PC-9 (cell line): ENCODE results near the gene ZSWIM1. TPM values are rescaled to one million over a fixed set of nuclear protein-coding genes. Genes with fewer than 3 reads are reported as not detected.

Experiments
- BruUV-seq: library from RNA; stranded (reverse); fragments of 400-500 nt; replicated peaks from 2 replicates; lab custom pipeline; 2021; lab: Mats Ljungman, UMichigan
- CTCF ChIA-PET: fragments of 300-600 bp; sonication (Branson Sonifier 250); formaldehyde crosslinking; loops from one replicate; lab custom pipeline; 2022; ENCODE audit warnings: antibody characterized with exemption; lab: Charles Lee
- POLR2A ChIA-PET: fragments of 300-600 bp; sonication (Branson Sonifier 250); formaldehyde crosslinking; loops from one replicate; lab custom pipeline; 2022; ENCODE audit warnings: antibody characterized with exemption; ENCODE audit not compliant: unreplicated experiment; lab: Charles Lee
- DNase-seq, 2 experiments: peaks; one replicate each; pipeline versions ENCODE4 v3.0.0 to v3.0.0-alpha.2; 2015 to 2022; ENCODE audit warnings: mixed read lengths in 1 of 2
- H2AFZ ChIP-seq: fragments of 200-600 bp; sonication (generic); 2 replicates; pipeline ENCODE4 v1.8.1; 2017; ENCODE audit warnings: antibody characterized with exemption
- H3F3A ChIP-seq: fragments of 200-600 bp; sonication (generic); 2 replicates; pipeline ENCODE4 v1.8.1; 2017; ENCODE audit warnings: antibody characterized with exemption, mild to moderate bottlenecking, low read depth; ENCODE audit not compliant: insufficient read depth
- H3K27ac ChIP-seq: fragments of 200-600 bp; sonication (generic); 2 replicates; pipeline ENCODE4 v1.6.1; 2016; ENCODE audit warnings: mixed run types
- H3K27me3 ChIP-seq: fragments of 200-600 bp; sonication (generic); 2 replicates; pipeline ENCODE4 v1.6.1; 2016; ENCODE audit warnings: low read depth, mixed run types; ENCODE audit not compliant: insufficient read depth
- H3K36me3 ChIP-seq: fragments of 200-600 bp; sonication (generic); 2 replicates; pipeline ENCODE4 v1.6.1; 2016; ENCODE audit warnings: low read depth, mixed run types
- H3K4me1 ChIP-seq: fragments of 200-600 bp; sonication (generic); replicated peaks from 2 replicates; pipeline ENCODE4 v1.6.1; 2016; ENCODE audit warnings: mixed run types; ENCODE audit not compliant: insufficient read depth
- H3K4me2 ChIP-seq: fragments of 200-600 bp; sonication (generic); 2 replicates; pipeline ENCODE4 v1.6.1; 2017; ENCODE audit warnings: mixed run types
- H3K4me3 ChIP-seq: fragments of 200-600 bp; sonication (generic); 2 replicates; pipeline ENCODE4 v1.6.1; 2016; ENCODE audit warnings: mixed run types
- H3K79me2 ChIP-seq: fragments of 200-600 bp; sonication (generic); 2 replicates; pipeline ENCODE4 v1.6.1; 2017; ENCODE audit warnings: low read depth, mixed run types
- H3K9me2 ChIP-seq: fragments of 200-600 bp; sonication (generic); 2 replicates; pipeline ENCODE4 v1.8.1; 2017; ENCODE audit warnings: mild to moderate bottlenecking; ENCODE audit not compliant: insufficient read depth
- H3K9me3 ChIP-seq: fragments of 200-600 bp; sonication (generic); 2 replicates; pipeline ENCODE4 v1.8.1; 2016; ENCODE audit warnings: low read depth; ENCODE audit not compliant: insufficient read depth
- H4K20me1 ChIP-seq: fragments of 200-600 bp; sonication (generic); 2 replicates; pipeline ENCODE4 v1.8.1; 2017; ENCODE audit not compliant: insufficient read depth
- EZH2 ChIP-seq: fragments of 200-600 bp; sonication (generic); IDR thresholded peaks from 2 replicates; pipeline ENCODE4 v1.8.0; 2017; ENCODE audit warnings: antibody characterized with exemption, low read depth
- intact Hi-C: fragments of 100-400 bp; cut with micrococcal nuclease; formaldehyde crosslinking; loops from one replicate; pipeline ENCODE4 v1.10.0; 2022; ENCODE audit not compliant: unreplicated experiment
- total RNA-seq: library from RNA; stranded (reverse); gene quantifications from 2 replicates; pipeline ENCODE4 v1.2.3, GENCODE V29; 2021
- TF ChIP-seq, protein P1 (sequence below): fragments of 200-600 bp; sonication (generic); conservative IDR thresholded peaks from 2 replicates; pipeline ENCODE4 v1.6.1; 2017; ENCODE audit warnings: mixed run types, antibody characterized with exemption, mild to moderate bottlenecking, moderate library complexity

Gene ZSWIM1
- total RNA-seq, 1 experiment from 2014 or later: 13.2 TPM

DNA sequence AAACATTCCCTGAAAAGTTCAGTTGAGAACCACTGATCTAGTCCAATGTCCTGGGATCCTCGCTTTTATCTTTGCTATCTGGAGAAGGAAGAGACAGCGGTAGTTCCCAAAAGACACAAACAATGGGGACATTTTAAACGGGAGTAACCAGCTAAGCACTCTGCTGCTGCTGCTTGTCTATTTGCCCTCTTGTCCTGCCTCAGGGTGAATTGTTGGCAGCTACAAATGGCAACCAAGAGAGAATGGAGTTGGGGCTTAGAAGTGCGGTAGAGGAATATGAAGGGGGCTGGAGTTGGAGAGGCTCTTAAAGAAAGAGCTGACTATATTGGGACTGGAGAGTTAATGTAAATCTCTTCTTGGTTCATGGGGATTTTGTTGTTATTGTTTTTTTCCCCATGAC, 6.5 kb upstream of the ZSWIM1 start:
- H4K20me1 ChIP-seq: no peaks in the 10 kb centered on the region
- DNase-seq: peak in 1 of 2 experiments; percentile 25
- no peaks in the 10 kb centered on the region for H3K36me3 ChIP-seq
- no peak overlapping the region for H3K4me2 ChIP-seq
- peaks cover 14% of the 10 kb centered on the region; the same call in 1 of the 2 replicates for H3F3A ChIP-seq
- intact Hi-C loops: no loop called here
- no peaks in the 10 kb centered on the region for H3K9me2 ChIP-seq
- no peak overlapping the region for H2AFZ ChIP-seq
- no peaks in the 10 kb centered on the region for H3K9me3 ChIP-seq
- CTCF ChIA-PET: no interaction called here
- no peak overlapping the region for H3K4me3 ChIP-seq
- no peak overlapping the region for H3K27ac ChIP-seq
- TF ChIP-seq, protein P1, sequence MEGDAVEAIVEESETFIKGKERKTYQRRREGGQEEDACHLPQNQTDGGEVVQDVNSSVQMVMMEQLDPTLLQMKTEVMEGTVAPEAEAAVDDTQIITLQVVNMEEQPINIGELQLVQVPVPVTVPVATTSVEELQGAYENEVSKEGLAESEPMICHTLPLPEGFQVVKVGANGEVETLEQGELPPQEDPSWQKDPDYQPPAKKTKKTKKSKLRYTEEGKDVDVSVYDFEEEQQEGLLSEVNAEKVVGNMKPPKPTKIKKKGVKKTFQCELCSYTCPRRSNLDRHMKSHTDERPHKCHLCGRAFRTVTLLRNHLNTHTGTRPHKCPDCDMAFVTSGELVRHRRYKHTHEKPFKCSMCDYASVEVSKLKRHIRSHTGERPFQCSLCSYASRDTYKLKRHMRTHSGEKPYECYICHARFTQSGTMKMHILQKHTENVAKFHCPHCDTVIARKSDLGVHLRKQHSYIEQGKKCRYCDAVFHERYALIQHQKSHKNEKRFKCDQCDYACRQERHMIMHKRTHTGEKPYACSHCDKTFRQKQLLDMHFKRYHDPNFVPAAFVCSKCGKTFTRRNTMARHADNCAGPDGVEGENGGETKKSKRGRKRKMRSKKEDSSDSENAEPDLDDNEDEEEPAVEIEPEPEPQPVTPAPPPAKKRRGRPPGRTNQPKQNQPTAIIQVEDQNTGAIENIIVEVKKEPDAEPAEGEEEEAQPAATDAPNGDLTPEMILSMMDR: no peak
- TF ChIP-seq EZH2: no peak
- no TSS peak for BruUV-seq
- peaks cover 18% of the 10 kb centered on the region for H3K4me1 ChIP-seq
- POLR2A ChIA-PET: no interaction called here
- H3K27me3 ChIP-seq: no peaks in the 10 kb centered on the region
- no peaks in the 10 kb centered on the region for H3K79me2 ChIP-seq

DNA sequence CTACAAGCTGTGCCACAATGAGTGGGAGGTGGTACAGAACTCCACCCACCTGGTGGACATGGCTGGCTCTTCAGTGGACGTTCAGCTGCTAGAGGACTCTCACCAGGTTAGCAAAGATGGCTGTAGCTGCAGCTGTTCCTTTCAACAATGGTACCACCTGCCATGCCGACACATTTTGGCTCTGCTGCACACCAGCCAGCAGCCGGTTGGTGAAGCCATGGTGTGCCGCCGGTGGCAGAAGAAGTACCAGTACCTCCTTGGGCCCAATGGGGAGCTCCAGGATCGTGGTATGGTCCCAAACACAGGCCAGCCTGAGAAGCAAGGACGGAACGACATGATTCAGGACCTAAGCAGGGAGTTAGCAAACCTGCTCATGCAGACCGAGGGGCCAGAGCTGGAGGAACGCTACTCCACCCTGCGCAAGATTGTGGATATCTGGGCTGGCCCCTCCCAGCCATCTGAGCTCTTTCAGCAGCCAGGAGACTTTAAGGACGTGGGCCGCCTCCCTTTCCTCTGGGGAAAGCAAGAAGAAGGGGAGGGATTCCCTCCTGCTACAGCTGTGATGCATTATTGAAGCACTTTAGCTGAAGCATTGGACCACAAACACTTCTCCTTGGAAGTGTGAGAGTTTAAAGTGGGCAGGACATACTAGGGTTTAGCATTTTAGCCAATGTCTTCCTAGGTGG, 2.8 kb upstream of the ZSWIM1 start:
- ChIA-PET POLR2A (no interaction called here), CTCF (no interaction called here)
- H3K4me1 ChIP-seq: peaks cover 11% of the 10 kb centered on the region
- H3K79me2 ChIP-seq: peaks cover 21% of the 10 kb centered on the region
- no peaks in the 10 kb centered on the region for H3K9me3 ChIP-seq
- no peak overlapping the region for H3K27ac ChIP-seq
- H2AFZ ChIP-seq: no peak overlapping the region
- H4K20me1 ChIP-seq: no peaks in the 10 kb centered on the region
- no peaks in the 10 kb centered on the region for H3K9me2 ChIP-seq
- no peak overlapping the region for H3K4me3 ChIP-seq
- DNase-seq: no peak
- H3K36me3 ChIP-seq: peaks cover under 1% of the 10 kb centered on the region; the same call in 1 of the 2 replicates
- no TSS peak for BruUV-seq
- H3K27me3 ChIP-seq: no peaks in the 10 kb centered on the region
- H3K4me2 ChIP-seq: no peak overlapping the region
- no peak for TF ChIP-seq EZH2
- TF ChIP-seq, protein P1: no peak
- H3F3A ChIP-seq: peaks cover 13% of the 10 kb centered on the region; the same call in 1 of the 2 replicates
- intact Hi-C loops: no loop called here

DNA sequence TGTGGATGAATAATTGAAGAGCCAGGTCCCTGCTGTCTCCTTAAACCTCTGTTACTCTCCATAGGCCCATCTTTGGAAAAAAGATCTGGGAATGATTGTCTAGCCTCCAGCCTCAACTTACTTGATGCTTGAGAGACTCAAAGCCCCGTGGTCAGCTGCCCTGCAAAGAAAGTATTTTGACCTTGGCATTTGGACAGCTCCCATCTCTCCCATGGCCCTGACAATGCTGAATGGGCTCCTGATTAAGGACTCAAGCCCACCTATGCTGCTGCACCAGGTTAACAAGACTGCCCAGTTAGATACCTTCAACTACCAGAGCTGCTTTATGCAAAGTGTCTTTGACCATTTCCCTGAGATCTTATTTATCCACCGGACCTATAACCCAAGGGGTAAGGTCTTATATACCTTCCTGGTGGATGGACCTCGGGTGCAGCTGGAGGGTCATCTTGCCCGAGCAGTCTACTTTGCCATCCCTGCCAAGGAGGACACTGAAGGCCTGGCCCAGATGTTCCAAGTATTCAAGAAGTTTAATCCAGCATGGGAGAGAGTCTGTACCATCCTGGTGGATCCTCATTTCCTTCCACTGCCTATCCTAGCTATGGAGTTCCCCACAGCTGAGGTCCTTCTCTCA, 1.6 kb downstream of the ZSWIM1 start:
- H3K4me3 ChIP-seq: no peak overlapping the region
- H3F3A ChIP-seq: peaks cover 28% of the 10 kb centered on the region
- no TSS peak for BruUV-seq
- intact Hi-C loops: no loop called here
- peaks cover 31% of the 10 kb centered on the region for H3K4me1 ChIP-seq
- no peaks in the 10 kb centered on the region for H3K27me3 ChIP-seq
- H3K79me2 ChIP-seq: peaks cover 33% of the 10 kb centered on the region
- no peaks in the 10 kb centered on the region for H3K9me3 ChIP-seq
- ChIA-PET POLR2A (interaction anchor here (0.6 to 0.7 kb wide), 2 partner anchors 17 to 43 kb away, joined by 3 to 4 read pairs; no protein-coding TSS in a partner anchor), CTCF (interaction anchor here (0.6 kb wide), 1 partner anchor 89 kb away, joined by 3 read pairs; no protein-coding TSS in a partner anchor)
- H3K9me2 ChIP-seq: no peaks in the 10 kb centered on the region
- no peak for DNase-seq
- no peak overlapping the region for H3K27ac ChIP-seq
- no peak overlapping the region for H2AFZ ChIP-seq
- H3K36me3 ChIP-seq: peaks cover 8% of the 10 kb centered on the region; the same call in 1 of the 2 replicates
- TF ChIP-seq, protein P1: no peak
- no peak for TF ChIP-seq EZH2
- peak overlapping the region; percentile 86 for H3K4me2 ChIP-seq
- no peaks in the 10 kb centered on the region for H4K20me1 ChIP-seq
